AML-193 (cell line): Measurements from ENCODE around the gene FNDC3A.
"Not testable (repeated sequence)": the region's sequence is repeated elsewhere in the genome, so short reads cannot be mapped to it uniquely, and the experiment has no call there.

Experiments
- DNase-seq, 2 experiments: peaks; one replicate each; lab custom pipeline; 2025; lab: John Stamatoyannopoulos, UW

The FNDC3A gene

GRCh38 chr13:49086722-49087121 lies 111.0 kb downstream of the FNDC3A start:
- DNase-seq = no peak

- no peak for DNase-seq
Measured at GRCh38 chr13:49093376-49093775, 117.7 kb downstream of the FNDC3A start.

- DNase-seq = no peak
Measured at GRCh38 chr13:49097374-49097773, 121.7 kb downstream of the FNDC3A start.

GRCh38 chr13:49098198-49098597 lies 122.5 kb downstream of the FNDC3A start:
- DNase-seq = no peak

- DNase-seq = peak; percentile 41 to 73
Measured at GRCh38 chr13:49098771-49099512, 123.2 kb downstream of the FNDC3A start.

- DNase-seq = no peak
Measured at GRCh38 chr13:49099513-49099877, 123.8 kb downstream of the FNDC3A start.

- no peak for DNase-seq
Measured at GRCh38 chr13:49100637-49101570, 125.2 kb downstream of the FNDC3A start.

- DNase-seq = no peak
Measured at GRCh38 chr13:49108196-49108595, 132.5 kb downstream of the FNDC3A start.

GRCh38 chr13:49110122-49110912 lies 134.6 kb downstream of the FNDC3A start:
- peak; percentile 96 for DNase-seq

GRCh38 chr13:49110913-49111170 lies 135.1 kb downstream of the FNDC3A start:
- DNase-seq = peak in 1 of 2 experiments; percentile 38

GRCh38 chr13:49112782-49113525 lies 137.2 kb downstream of the FNDC3A start:
- peak; percentile 34 to 55 for DNase-seq

GRCh38 chr13:49113526-49114286 lies 138.0 kb downstream of the FNDC3A start:
- DNase-seq = peak; percentile 37 to 43

- DNase-seq = no peak
Measured at GRCh38 chr13:49116873-49117272, 141.2 kb downstream of the FNDC3A start.

- not testable (repeated sequence) for DNase-seq
Measured at GRCh38 chr13:49118455-49118854, 142.7 kb downstream of the FNDC3A start.

GRCh38 chr13:49124693-49125304 lies 149.1 kb downstream of the FNDC3A start:
- DNase-seq = no peak

- DNase-seq = no peak
Measured at GRCh38 chr13:49125964-49126524, 150.3 kb downstream of the FNDC3A start.

GRCh38 chr13:49132479-49133002 lies 156.8 kb downstream of the FNDC3A start:
- DNase-seq = peak; percentile 11 to 29

- no peak for DNase-seq
Measured at GRCh38 chr13:49134305-49134704, 158.6 kb downstream of the FNDC3A start.

GRCh38 chr13:49137138-49137643 lies 161.5 kb downstream of the FNDC3A start:
- DNase-seq = not testable (repeated sequence)
